Thymus (tissue), 11 donors: Measurements from ENCODE around the gene ADGRB3. TPM values are rescaled to one million over a fixed set of nuclear protein-coding genes. Genes with fewer than 3 reads are reported as not detected.
"Not testable (repeated sequence)": the region's sequence is repeated elsewhere in the genome, so short reads cannot be mapped to it uniquely, and the experiment has no call there.

ENCODE experiments used
- DNase-seq, 9 donors: peaks; one replicate each; pipeline ENCODE4 v3.0.0-alpha.2; 2013; ENCODE audit warnings: low spot score in 9 of 9, low read depth in 6 of 9, missing footprints in 1 of 9
- H3K27ac ChIP-seq, 2 donors: one replicate each; pipeline ENCODE4 v1.5.1; 2013; ENCODE audit warnings: control low read depth in 1 of 2, low read depth in 1 of 2, low read length in 1 of 2, mild to moderate bottlenecking in 1 of 2, moderate library complexity in 1 of 2
- H3K27me3 ChIP-seq, 2 donors: one replicate each; pipeline ENCODE4 v1.5.1; 2013; ENCODE audit warnings: low read length in 1 of 2; ENCODE audit not compliant: control insufficient read depth in 2 of 2, insufficient read depth in 1 of 2
- H3K36me3 ChIP-seq, 2 donors: one replicate each; pipeline ENCODE4 v1.5.1; 2013; ENCODE audit warnings: low read length in 1 of 2, mild to moderate bottlenecking in 1 of 2, moderate library complexity in 1 of 2; ENCODE audit not compliant: control insufficient read depth in 2 of 2, insufficient read depth in 2 of 2
- H3K4me1 ChIP-seq, 2 donors: one replicate each; pipeline ENCODE4 v1.5.1; 2013; ENCODE audit warnings: low read length in 2 of 2; ENCODE audit not compliant: control insufficient read depth in 2 of 2, insufficient read depth in 2 of 2
- H3K4me3 ChIP-seq, 2 donors: one replicate each; pipeline ENCODE4 v1.5.1; 2013; ENCODE audit warnings: low read length in 2 of 2, control low read depth in 1 of 2, mild to moderate bottlenecking in 1 of 2
- H3K9me3 ChIP-seq, 2 donors: one replicate each; pipeline ENCODE4 v1.5.1; 2013; ENCODE audit warnings: low read length in 1 of 2, mild to moderate bottlenecking in 1 of 2; ENCODE audit not compliant: control insufficient read depth in 2 of 2, insufficient read depth in 1 of 2
- WGBS: extraction: QIAGEN DNeasy Blood & Tissue Kit; methylation state at CpG from one replicate; pipeline ENCODE4 v1.1.7; 2013; 5-methylcytosine and 5-hydroxymethylcytosine counted together
- polyA plus RNA-seq: library from polyadenylated mRNA; stranded (reverse); fragments of 200-250 nt; gene quantifications from one replicate; pipeline ENCODE4 v1.2.3, GENCODE V29; 2013
- total RNA-seq: library from RNA; stranded (reverse); fragments of 120-200 nt; gene quantifications from one replicate; pipeline ENCODE4 v1.2.4, GENCODE V29; 2013
- donor health status: healthy.

ADGRB3 gene
- total and polyA plus RNA-seq, 2 donors: 0.09 TPM

GRCh38 chr6:68735866-68736265 is 100.8 kb downstream of the ADGRB3 start:
- Histone ChIP-seq H3K27me3 (no peaks in the 10 kb centered on the region), H3K9me3 (no peaks in the 10 kb centered on the region), H3K4me3 (no peak overlapping the region), H3K4me1 (no peaks in the 10 kb centered on the region), H3K36me3 (no peaks in the 10 kb centered on the region), H3K27ac (no peak overlapping the region)
- DNase-seq: no peak

- H3K4me1 ChIP-seq: peaks cover 0 to 2% of the 10 kb centered on the region in 2 donors
- no peaks in the 10 kb centered on the region for H3K27me3 ChIP-seq
- H3K4me3 ChIP-seq: no peak overlapping the region
- DNase-seq: no peak
- H3K27ac ChIP-seq: no peak overlapping the region
- H3K9me3 ChIP-seq: no peaks in the 10 kb centered on the region
- H3K36me3 ChIP-seq: no peaks in the 10 kb centered on the region
These were observed 102.0 kb downstream of the ADGRB3 start for GRCh38 chr6:68737061-68737460.

- Histone ChIP-seq H3K4me1 (peaks cover 0 to 2% of the 10 kb centered on the region in 2 donors), H3K27ac (no peak overlapping the region), H3K36me3 (no peaks in the 10 kb centered on the region), H3K9me3 (no peaks in the 10 kb centered on the region), H3K27me3 (no peaks in the 10 kb centered on the region), H3K4me3 (no peak overlapping the region)
- no peak for DNase-seq
These were observed 103.0 kb downstream of the ADGRB3 start for GRCh38 chr6:68738039-68738438.

- Histone ChIP-seq H3K27me3 (no peaks in the 10 kb centered on the region), H3K36me3 (no peaks in the 10 kb centered on the region), H3K27ac (no peak overlapping the region), H3K4me3 (no peak overlapping the region), H3K4me1 (peaks cover 0 to 2% of the 10 kb centered on the region in 2 donors), H3K9me3 (no peaks in the 10 kb centered on the region)
- WGBS: 68% methylated on average over 2 of the region's 2 CpGs
- DNase-seq: peak in 8 of 9 donors; percentile 2 to 51 (median 10)
These were observed 105.9 kb downstream of the ADGRB3 start for GRCh38 chr6:68740828-68741500.

GRCh38 chr6:68741501-68742386 is 106.7 kb downstream of the ADGRB3 start:
- Histone ChIP-seq H3K27ac (no peak overlapping the region), H3K36me3 (no peaks in the 10 kb centered on the region), H3K9me3 (no peaks in the 10 kb centered on the region), H3K27me3 (no peaks in the 10 kb centered on the region), H3K4me3 (no peak overlapping the region), H3K4me1 (peaks cover 0 to 2% of the 10 kb centered on the region in 2 donors)
- 93% methylated on average over 5 of the region's 5 CpGs for WGBS
- no peak for DNase-seq

GRCh38 chr6:68743099-68743498 is 108.0 kb downstream of the ADGRB3 start:
- Histone ChIP-seq H3K4me3 (no peak overlapping the region), H3K4me1 (peaks cover 0 to 2% of the 10 kb centered on the region in 2 donors), H3K36me3 (no peaks in the 10 kb centered on the region), H3K9me3 (no peaks in the 10 kb centered on the region), H3K27me3 (no peaks in the 10 kb centered on the region), H3K27ac (no peak overlapping the region)
- DNase-seq: no peak
- WGBS: 92% methylated on average over 1 of the region's 1 CpG

GRCh38 chr6:68744376-68744775 is 109.3 kb downstream of the ADGRB3 start:
- not testable (repeated sequence) for H3K9me3 ChIP-seq, H3K27ac ChIP-seq, H3K4me3 ChIP-seq, DNase-seq, H3K27me3 ChIP-seq, H3K4me1 ChIP-seq, H3K36me3 ChIP-seq
- WGBS: 89% methylated on average over 1 of the region's 1 CpG

- H3K36me3 ChIP-seq: no peaks in the 10 kb centered on the region
- no peaks in the 10 kb centered on the region for H3K9me3 ChIP-seq
- DNase-seq: no peak
- H3K4me1 ChIP-seq: peaks cover 0 to under 1% of the 10 kb centered on the region in 2 donors
- no peak overlapping the region for H3K27ac ChIP-seq
- no peak overlapping the region for H3K4me3 ChIP-seq
- 95% methylated on average over 1 of the region's 1 CpG for WGBS
- H3K27me3 ChIP-seq: no peaks in the 10 kb centered on the region
These were observed 111.3 kb downstream of the ADGRB3 start for GRCh38 chr6:68746376-68746775.

- 98% methylated on average over 1 of the region's 1 CpG for WGBS
These were observed 112.2 kb downstream of the ADGRB3 start for GRCh38 chr6:68747110-68747790.

More at GRCh38 chr6:68747110-68747790, 112.2 kb downstream of the ADGRB3 start:
- DNase-seq: no peak
- Histone ChIP-seq H3K9me3 (no peaks in the 10 kb centered on the region), H3K4me1 (no peaks in the 10 kb centered on the region), H3K27me3 (no peaks in the 10 kb centered on the region), H3K27ac (no peak overlapping the region), H3K36me3 (no peaks in the 10 kb centered on the region), H3K4me3 (no peak overlapping the region)
